Measurements from ENCODE around the gene TAF4B. TPM values are rescaled to one million over a fixed set of nuclear protein-coding genes. Genes with fewer than 3 reads are reported as not detected.

Gene TAF4B
- polyA plus RNA-seq, 1 of the 3 experiments (the other 2 are of a cell fraction): 1.3 TPM

- H3K27me3 ChIP-seq (ENCODE audit: insufficient read depth): no peaks in the 10 kb centered on the region
- H3K9ac ChIP-seq: no peak overlapping the region
- 36% methylated on average over 1 of the region's 1 CpG for WGBS (ENCODE audit: low lambda C conversion rate)
- no peak for DNase-seq
- H3K4me3 ChIP-seq (ENCODE audit: low read depth in 2 of 2, low read length in 1 of 2): no peak overlapping the region
- no peak overlapping the region for H2AFZ ChIP-seq (ENCODE audit: low read depth)
- TF ChIP-seq USF1 (IDR thresholded peaks at IDR 0.05; ENCODE audit: borderline replicate concordance, low read depth): no peak
- H3F3A ChIP-seq (replicated peaks; ENCODE audit: insufficient read depth): no peaks in the 10 kb centered on the region
- ChIA-PET POLR2A (no interaction called here), CTCF (interaction anchor here (0.6 to 1.4 kb wide), 2 partner anchors 15 to 596 kb away, joined by 3 to 4 read pairs; no protein-coding TSS in a partner anchor)
- H3K36me3 ChIP-seq (replicated peaks in 1 of 2; ENCODE audit: control insufficient read depth in 1 of 2, insufficient read depth in 2 of 2, low read length in 1 of 2): no peaks in the 10 kb centered on the region
- no peaks in the 10 kb centered on the region for H4K20me1 ChIP-seq (ENCODE audit: insufficient read depth)
- H3K4me2 ChIP-seq: no peak overlapping the region
- H3K9me3 ChIP-seq: no peaks in the 10 kb centered on the region
- no peak overlapping the region for H3K27ac ChIP-seq (ENCODE audit: low read depth in 2 of 2, low read length in 1 of 2)
- H3K4me1 ChIP-seq (ENCODE audit: control insufficient read depth in 1 of 2, insufficient read depth in 2 of 2, low read depth in 1 of 2, low read length in 1 of 2): peaks cover 0 to 2% of the 10 kb centered on the region in 2 experiments; a peak in 1 of 4 replicates
- no peaks in the 10 kb centered on the region for H3K79me2 ChIP-seq (ENCODE audit: insufficient read depth)
- H3K9me2 ChIP-seq: no peaks in the 10 kb centered on the region
Measured at GRCh38 chr18:26403491-26403890, 177.2 kb downstream of the TAF4B start.

- Histone ChIP-seq H3K79me2 (ENCODE audit: insufficient read depth) (no peaks in the 10 kb centered on the region), H3K4me2 (no peak overlapping the region), H3K4me3 (ENCODE audit: low read depth in 2 of 2, low read length in 1 of 2) (no peak overlapping the region), H3K9me3 (no peaks in the 10 kb centered on the region), H3K9me2 (no peaks in the 10 kb centered on the region), H4K20me1 (ENCODE audit: insufficient read depth) (no peaks in the 10 kb centered on the region), H3K27ac (ENCODE audit: low read depth in 2 of 2, low read length in 1 of 2) (no peak overlapping the region), H2AFZ (ENCODE audit: low read depth) (no peak overlapping the region), H3K27me3 (ENCODE audit: insufficient read depth) (no peaks in the 10 kb centered on the region), H3F3A (replicated peaks; ENCODE audit: insufficient read depth) (no peaks in the 10 kb centered on the region), H3K36me3 (replicated peaks in 1 of 2; ENCODE audit: control insufficient read depth in 1 of 2, insufficient read depth in 2 of 2, low read length in 1 of 2) (no peaks in the 10 kb centered on the region), H3K4me1 (ENCODE audit: control insufficient read depth in 1 of 2, insufficient read depth in 2 of 2, low read depth in 1 of 2, low read length in 1 of 2) (peaks cover 0 to 2% of the 10 kb centered on the region in 2 experiments; a peak in 1 of 4 replicates), H3K9ac (no peak overlapping the region)
- DNase-seq: peak; percentile 62
- CTCF ChIA-PET: interaction anchor here (0.5 to 5.1 kb wide), 25 partner anchors 11 to 608 kb away, joined by 3 to 30 read pairs (median 4); partner anchors contain the start of gene KCTD1
- POLR2A ChIA-PET: interaction anchor here (0.7 kb wide), 1 partner anchor 143 kb away, joined by 4 read pairs; the partner anchor contains the start of gene KCTD1
- 58% methylated on average over 5 of the region's 5 CpGs for WGBS (ENCODE audit: low lambda C conversion rate)
- no peak for TF ChIP-seq NRF1 (IDR thresholded peaks at IDR 0.05; ENCODE audit: low read depth, low read length)
- no peak for TF ChIP-seq EZH2phosphoT487 (IDR thresholded peaks at IDR 0.05; ENCODE audit: borderline replicate concordance, low read depth)
- no peak for TF ChIP-seq RXRA (IDR thresholded peaks at IDR 0.05; ENCODE audit: borderline replicate concordance, low read depth)
- TF ChIP-seq JUND (IDR thresholded peaks at IDR 0.05): no peak
- no peak for TF ChIP-seq MXI1 (IDR thresholded peaks at IDR 0.05; ENCODE audit: low read depth, low read length)
- TF ChIP-seq RCOR1 (IDR thresholded peaks at IDR 0.05; ENCODE audit: low read length): no peak
- TF ChIP-seq FOXM1 (IDR thresholded peaks at IDR 0.05; ENCODE audit: low read depth): no peak
- no peak for TF ChIP-seq NFIC (IDR thresholded peaks at IDR 0.05; ENCODE audit: borderline replicate concordance)
- TF ChIP-seq EP300 (IDR thresholded peaks at IDR 0.05; ENCODE audit: borderline replicate concordance in 1 of 2, low read depth in 1 of 2, low read length in 1 of 2): no peak
- no peak for TF ChIP-seq TEAD4 (IDR thresholded peaks at IDR 0.05; ENCODE audit: borderline replicate concordance, insufficient read depth)
- TF ChIP-seq REST (IDR thresholded peaks at IDR 0.05; ENCODE audit: low read depth, low read length): no peak
- TF ChIP-seq USF2 (IDR thresholded peaks at IDR 0.05; ENCODE audit: borderline replicate concordance, low read depth, low read length): no peak
- no peak for TF ChIP-seq ZBTB33 (IDR thresholded peaks at IDR 0.05; ENCODE audit: borderline replicate concordance, low read depth)
- TF ChIP-seq RFX5 (IDR thresholded peaks at IDR 0.05; ENCODE audit: low read length): no peak
- TF ChIP-seq CTCF (IDR thresholded peaks at IDR 0.05): peak; percentile 70
- TF ChIP-seq YY1 (IDR thresholded peaks at IDR 0.05; ENCODE audit: low read depth): no peak
Measured at GRCh38 chr18:26405190-26405801, 179.1 kb downstream of the TAF4B start.

All from SK-N-SH (cell line).